SKM-1 (cell line): Measurements from ENCODE around the gene TRO.

Experiments
- DNase-seq: peaks from one replicate; lab custom pipeline; 2025; ENCODE audit not compliant: unreplicated experiment; lab: John Stamatoyannopoulos, UW

The TRO gene

GRCh38 chrX:54920610-54921426 lies at the start of gene TRO:
TSS of gene TRO (plus strand) at chrX:54920824. CDS start at chrX:54922247, 1,423 bp downstream.
- DNase-seq = no peak

GRCh38 chrX:54885740-54886139 lies 34.9 kb upstream of the TRO start:
- no peak for DNase-seq

GRCh38 chrX:54891573-54891972 lies 29.1 kb upstream of the TRO start:
- no peak for DNase-seq

GRCh38 chrX:54894159-54894558 lies 26.5 kb upstream of the TRO start:
- no peak for DNase-seq

GRCh38 chrX:54909941-54910340 lies 10.7 kb upstream of the TRO start:
- no peak for DNase-seq

GRCh38 chrX:54921427-54922021 lies 900 bp downstream of the TRO start:
- no peak for DNase-seq

GRCh38 chrX:54922547-54922946 lies 1.9 kb downstream of the TRO start:
- DNase-seq = no peak

GRCh38 chrX:54923376-54923775 lies 2.8 kb downstream of the TRO start:
- DNase-seq = no peak

GRCh38 chrX:54926978-54927377 lies 6.4 kb downstream of the TRO start:
- DNase-seq = no peak

GRCh38 chrX:54928876-54929275 lies 8.3 kb downstream of the TRO start:
- DNase-seq = no peak

- no peak for DNase-seq
These were observed 9.8 kb downstream of the TRO start for GRCh38 chrX:54930291-54931049.

- no peak for DNase-seq
These were observed 10.5 kb downstream of the TRO start for GRCh38 chrX:54931107-54931506.

GRCh38 chrX:54933150-54933826 lies 12.7 kb downstream of the TRO start:
- no peak for DNase-seq

GRCh38 chrX:54934058-54934457 lies 13.4 kb downstream of the TRO start:
- DNase-seq = no peak

- DNase-seq = no peak
These were observed 14.3 kb downstream of the TRO start for GRCh38 chrX:54934890-54935289.

GRCh38 chrX:54935306-54935705 lies 14.7 kb downstream of the TRO start:
- DNase-seq = no peak

GRCh38 chrX:54937416-54937815 lies 16.8 kb downstream of the TRO start:
- no peak for DNase-seq

- DNase-seq = no peak
These were observed 24.2 kb downstream of the TRO start for GRCh38 chrX:54944816-54945215.

- DNase-seq = no peak
These were observed 24.6 kb downstream of the TRO start for GRCh38 chrX:54945224-54945623.

GRCh38 chrX:54950730-54951375 lies 30.2 kb downstream of the TRO start:
- DNase-seq = no peak

- no peak for DNase-seq
These were observed 41.1 kb downstream of the TRO start for GRCh38 chrX:54961750-54962149.
